Activated CD4-positive, CD25-positive, alpha-beta regulatory T cell treated with anti-CD3 and anti-CD28 coated beads, Interleukin-2, amount 50 U/mL, for 24 hours (primary cell): ENCODE results near the gene PPRC1.

ENCODE experiments used
- ATAC-seq, 2 donors: fragments of 150-1000 bp; cut with Tn5 transposase; one replicate each; pipeline ENCODE4 v1.10.0; 2021; ENCODE audit warnings: mild to moderate bottlenecking in 1 of 2, moderate library complexity in 1 of 2

The PPRC1 gene

DNA sequence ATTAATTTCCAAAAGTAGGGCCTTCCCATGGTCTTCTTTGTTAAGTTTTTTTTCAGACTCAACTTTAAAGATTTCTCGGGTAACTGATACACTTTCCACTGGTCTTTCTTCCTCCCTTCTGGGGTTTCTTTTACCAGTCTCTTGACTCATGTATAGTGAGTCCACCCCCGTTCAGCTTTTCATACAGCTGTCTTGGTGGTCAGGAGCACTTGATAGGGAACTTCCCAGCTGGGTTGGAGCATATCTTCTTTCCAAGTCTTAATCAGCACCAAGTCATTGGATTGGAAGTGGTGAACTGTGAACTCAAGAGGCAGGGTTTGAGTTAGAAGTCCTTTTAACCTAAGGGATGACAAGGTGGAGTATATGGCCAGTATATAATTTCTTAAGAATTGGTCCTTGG lies 64.1 kb downstream of the PPRC1 start:
- ATAC-seq: peak in 1 of 2 donors; percentile 60

DNA sequence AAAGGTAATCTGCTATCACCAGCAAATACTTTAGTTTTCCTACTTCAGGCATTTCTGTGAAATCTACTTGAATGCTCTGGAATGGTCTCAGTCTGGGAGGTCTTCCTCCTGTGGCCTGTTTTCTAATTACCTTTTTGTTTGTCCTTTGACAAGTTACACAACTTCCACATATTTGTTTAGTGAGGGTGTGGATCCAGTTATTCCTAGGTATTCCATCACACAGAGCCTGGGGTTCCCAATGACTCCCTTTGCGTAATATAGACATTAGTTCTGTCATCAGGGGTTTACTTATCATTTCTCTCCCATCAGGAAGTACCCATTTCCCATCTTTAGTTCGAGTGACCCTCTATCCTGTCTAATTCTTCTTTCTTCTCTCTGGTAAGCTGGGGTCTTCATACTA lies 65.2 kb downstream of the PPRC1 start:
- no peak for ATAC-seq
